DOHH2 (cell line): ENCODE results near the gene CEP85L.

Source experiments
- EZH2phosphoT487 ChIP-seq: fragments of 200-600 bp; sonication (generic); IDR thresholded peaks from 2 replicates; pipeline ENCODE4 v1.6.1; 2017; ENCODE audit warnings: borderline replicate concordance, mild to moderate bottlenecking, antibody characterized with exemption, low read length, moderate library complexity, mixed read lengths
- TF ChIP-seq, protein P1 (sequence below): fragments of 200-600 bp; sonication (generic); IDR thresholded peaks from one replicate; pipeline ENCODE4 v1.5.1; 2014; ENCODE audit warnings: antibody characterized with exemption, mild to moderate bottlenecking, low read depth, low read length; ENCODE audit not compliant: poor library complexity, severe bottlenecking

DNA sequence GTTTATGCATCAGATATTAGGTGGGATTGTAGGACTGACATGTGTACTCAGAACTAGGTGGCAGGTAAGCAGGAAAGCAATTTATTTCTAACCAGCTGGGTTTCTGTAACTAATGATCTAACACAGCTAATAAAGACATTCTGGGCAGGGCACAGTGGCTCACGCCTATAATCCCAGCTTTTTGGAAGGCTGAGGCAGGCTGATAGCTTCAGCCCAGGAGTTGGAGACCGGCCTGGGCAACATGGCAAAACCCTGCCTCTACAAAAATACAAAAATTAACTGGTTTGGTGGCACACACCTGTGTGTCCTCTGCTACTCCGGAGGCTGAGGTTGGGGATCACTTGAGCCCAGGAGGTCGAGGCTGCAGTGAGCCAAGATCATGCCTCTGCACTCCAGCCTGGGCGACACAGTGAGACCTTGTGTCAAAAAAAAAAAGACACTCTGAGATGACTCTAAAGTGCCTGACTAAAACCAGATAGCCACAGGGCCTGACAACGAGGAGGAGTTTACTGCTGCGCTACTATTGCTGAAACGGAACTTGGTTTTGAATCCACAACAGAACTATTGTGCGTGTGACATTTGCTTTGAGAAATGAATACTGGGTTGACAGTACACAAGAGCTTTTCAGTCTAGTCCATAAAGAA lies 29.2 kb upstream of the CEP85L start:
- TF ChIP-seq, protein P1, sequence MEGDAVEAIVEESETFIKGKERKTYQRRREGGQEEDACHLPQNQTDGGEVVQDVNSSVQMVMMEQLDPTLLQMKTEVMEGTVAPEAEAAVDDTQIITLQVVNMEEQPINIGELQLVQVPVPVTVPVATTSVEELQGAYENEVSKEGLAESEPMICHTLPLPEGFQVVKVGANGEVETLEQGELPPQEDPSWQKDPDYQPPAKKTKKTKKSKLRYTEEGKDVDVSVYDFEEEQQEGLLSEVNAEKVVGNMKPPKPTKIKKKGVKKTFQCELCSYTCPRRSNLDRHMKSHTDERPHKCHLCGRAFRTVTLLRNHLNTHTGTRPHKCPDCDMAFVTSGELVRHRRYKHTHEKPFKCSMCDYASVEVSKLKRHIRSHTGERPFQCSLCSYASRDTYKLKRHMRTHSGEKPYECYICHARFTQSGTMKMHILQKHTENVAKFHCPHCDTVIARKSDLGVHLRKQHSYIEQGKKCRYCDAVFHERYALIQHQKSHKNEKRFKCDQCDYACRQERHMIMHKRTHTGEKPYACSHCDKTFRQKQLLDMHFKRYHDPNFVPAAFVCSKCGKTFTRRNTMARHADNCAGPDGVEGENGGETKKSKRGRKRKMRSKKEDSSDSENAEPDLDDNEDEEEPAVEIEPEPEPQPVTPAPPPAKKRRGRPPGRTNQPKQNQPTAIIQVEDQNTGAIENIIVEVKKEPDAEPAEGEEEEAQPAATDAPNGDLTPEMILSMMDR = no peak
- no peak for TF ChIP-seq EZH2phosphoT487
